HG03354 (cell line): Measurements from ENCODE around the gene PHC2.

Experiments used
- ATAC-seq: cut with Tn5 transposase; IDR thresholded peaks from one replicate; pipeline ENCODE4 v1.9.1; 2021; ENCODE audit warnings: mild to moderate bottlenecking; ENCODE audit not compliant: unreplicated experiment, poor library complexity, severe bottlenecking

The PHC2 gene

GRCh38 chr1:33455539-33456501 is 24.9 kb upstream of the PHC2 start:
- ATAC-seq, result peak; percentile 73

GRCh38 chr1:33454646-33455282 is 23.9 kb upstream of the PHC2 start:
- ATAC-seq, result no peak

GRCh38 chr1:33446590-33446989 is 15.7 kb upstream of the PHC2 start:
- no peak for ATAC-seq

GRCh38 chr1:33445108-33445507 is 14.2 kb upstream of the PHC2 start:
- no peak for ATAC-seq

GRCh38 chr1:33443705-33444180 is 12.8 kb upstream of the PHC2 start:
- no peak for ATAC-seq

GRCh38 chr1:33443080-33443704 is 12.3 kb upstream of the PHC2 start:
- ATAC-seq, result no peak

GRCh38 chr1:33442141-33442540 is 11.2 kb upstream of the PHC2 start:
- no peak for ATAC-seq

GRCh38 chr1:33441088-33441745 is 10.3 kb upstream of the PHC2 start:
- ATAC-seq, result no peak

GRCh38 chr1:33439662-33440061 is 8.8 kb upstream of the PHC2 start:
- no peak for ATAC-seq

GRCh38 chr1:33438364-33439160 is 7.7 kb upstream of the PHC2 start:
- ATAC-seq, result no peak

- no peak for ATAC-seq
These were observed 5.8 kb upstream of the PHC2 start for GRCh38 chr1:33436557-33437285.

- no peak for ATAC-seq
These were observed 4.4 kb upstream of the PHC2 start for GRCh38 chr1:33435096-33435820.

- no peak for ATAC-seq
These were observed 3.5 kb upstream of the PHC2 start for GRCh38 chr1:33434363-33434750.

- ATAC-seq, result no peak
These were observed 2.8 kb upstream of the PHC2 start for GRCh38 chr1:33433509-33434362.

- ATAC-seq, result peak; percentile 19
These were observed 821 bp downstream of the PHC2 start for GRCh38 chr1:33429856-33430691.

- no peak for ATAC-seq
These were observed 1.6 kb downstream of the PHC2 start for GRCh38 chr1:33429332-33429731.
